Omental fat pad (tissue), 4 donors: ENCODE data around the gene MTHFSD. TPM values are rescaled to one million over a fixed set of nuclear protein-coding genes. Genes with fewer than 3 reads are reported as not detected.

ENCODE experiments used
- ATAC-seq: fragments of 150-250 bp; one replicate; pipeline ENCODE4 v1.9.1; 2016; ENCODE audit warnings: mild to moderate bottlenecking, moderate library complexity; ENCODE audit not compliant: low FRiP score
- DNase-seq: peaks from one replicate; pipeline ENCODE4 v3.0.0-alpha.2; 2019; ENCODE audit warnings: low spot score
- total RNA-seq, 4 donors: library from RNA; depleted of rRNA; stranded (reverse); fragments of >200 nt; gene quantifications; one replicate each; pipeline ENCODE4 v1.1.0, GENCODE V29; 2016
- TF ChIP-seq, protein P1 (sequence below), 3 donors: fragments of 450-650 bp; IDR thresholded peaks; one replicate each; pipeline ENCODE4 v1.5.1; 2016 to 2017; ENCODE audit warnings: antibody characterized with exemption in 3 of 3, mild to moderate bottlenecking in 3 of 3, moderate library complexity in 2 of 3

The MTHFSD gene
- total RNA-seq, 4 donors from 2014 or later: 6.4 to 20.2 (median 9.1) TPM

DNA sequence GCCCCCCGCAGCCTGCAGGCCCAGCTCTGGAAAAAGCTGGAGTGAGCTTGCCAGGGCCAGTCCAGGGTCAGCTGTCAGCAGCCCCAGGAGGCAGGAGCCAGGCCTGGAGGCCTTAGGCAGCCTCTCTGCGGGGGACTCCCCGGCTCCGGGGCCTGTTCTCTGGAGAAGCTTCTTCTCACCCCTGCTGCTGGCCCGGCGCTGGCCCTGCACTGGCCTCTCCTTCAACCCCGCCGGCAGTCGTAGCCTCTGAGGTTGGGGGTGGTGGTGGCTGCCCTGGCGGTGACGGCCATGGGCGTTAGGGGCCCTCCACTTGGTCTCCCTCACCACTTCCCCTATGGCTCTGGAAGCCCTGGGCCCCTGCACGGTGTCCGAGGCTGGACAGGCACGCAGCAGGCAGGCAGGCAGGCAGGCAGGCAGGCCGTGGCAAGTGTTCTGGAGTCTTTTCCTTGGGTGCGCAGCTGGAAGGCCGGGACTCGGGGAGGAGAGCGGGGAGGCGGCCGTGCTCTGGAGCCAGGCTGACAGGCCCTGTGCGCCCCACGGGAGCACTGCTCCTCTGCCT lies 42.7 kb downstream of the MTHFSD start:
- DNase-seq: no peak
- no peak for ATAC-seq
- TF ChIP-seq, protein P1, sequence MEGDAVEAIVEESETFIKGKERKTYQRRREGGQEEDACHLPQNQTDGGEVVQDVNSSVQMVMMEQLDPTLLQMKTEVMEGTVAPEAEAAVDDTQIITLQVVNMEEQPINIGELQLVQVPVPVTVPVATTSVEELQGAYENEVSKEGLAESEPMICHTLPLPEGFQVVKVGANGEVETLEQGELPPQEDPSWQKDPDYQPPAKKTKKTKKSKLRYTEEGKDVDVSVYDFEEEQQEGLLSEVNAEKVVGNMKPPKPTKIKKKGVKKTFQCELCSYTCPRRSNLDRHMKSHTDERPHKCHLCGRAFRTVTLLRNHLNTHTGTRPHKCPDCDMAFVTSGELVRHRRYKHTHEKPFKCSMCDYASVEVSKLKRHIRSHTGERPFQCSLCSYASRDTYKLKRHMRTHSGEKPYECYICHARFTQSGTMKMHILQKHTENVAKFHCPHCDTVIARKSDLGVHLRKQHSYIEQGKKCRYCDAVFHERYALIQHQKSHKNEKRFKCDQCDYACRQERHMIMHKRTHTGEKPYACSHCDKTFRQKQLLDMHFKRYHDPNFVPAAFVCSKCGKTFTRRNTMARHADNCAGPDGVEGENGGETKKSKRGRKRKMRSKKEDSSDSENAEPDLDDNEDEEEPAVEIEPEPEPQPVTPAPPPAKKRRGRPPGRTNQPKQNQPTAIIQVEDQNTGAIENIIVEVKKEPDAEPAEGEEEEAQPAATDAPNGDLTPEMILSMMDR (IDR thresholded peaks at IDR 0.05): no peak

DNA sequence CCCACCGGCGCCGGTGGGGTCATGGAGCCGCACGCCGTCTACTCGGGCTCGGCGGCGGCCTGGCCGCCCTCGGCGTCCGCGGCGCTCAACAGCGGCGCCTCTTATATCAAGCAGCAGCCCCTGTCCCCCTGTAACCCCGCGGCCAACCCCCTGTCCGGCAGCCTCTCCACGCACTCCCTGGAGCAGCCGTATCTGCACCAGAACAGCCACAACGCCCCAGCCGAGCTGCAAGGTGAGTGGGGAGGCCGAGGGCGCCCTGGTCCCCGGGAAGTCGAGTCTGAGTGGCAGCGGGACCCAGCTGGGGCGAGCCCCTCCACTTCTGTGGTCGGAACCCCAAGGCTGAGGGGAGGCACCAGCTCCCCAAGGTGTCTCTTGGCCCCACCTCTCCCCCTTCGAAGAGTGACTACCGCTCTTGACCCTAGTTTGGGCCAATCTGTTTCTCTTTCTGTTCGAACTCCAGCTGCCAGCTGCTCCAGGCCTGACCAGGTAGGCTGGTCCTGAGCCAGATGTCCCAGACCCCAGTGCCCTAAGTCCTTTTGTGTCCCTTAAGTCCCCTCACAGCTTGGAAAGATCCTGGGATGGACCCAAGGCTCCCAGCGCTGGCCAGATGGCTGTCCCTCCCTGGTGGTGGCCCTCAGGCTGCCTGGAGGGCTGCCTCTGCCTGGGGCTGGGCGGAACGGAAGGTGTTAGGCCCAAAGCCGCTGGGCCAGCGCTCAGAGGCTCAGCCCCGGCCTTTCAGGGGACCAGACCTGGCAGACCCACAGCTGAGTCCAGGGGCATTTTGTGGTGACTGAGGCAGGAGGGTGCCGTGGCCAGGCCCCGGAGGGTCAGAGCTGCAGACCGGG lies 43.5 kb downstream of the MTHFSD start:
- DNase-seq (no peak), ATAC-seq (no peak)
- TF ChIP-seq, protein P1 (IDR thresholded peaks at IDR 0.05): no peak

DNA sequence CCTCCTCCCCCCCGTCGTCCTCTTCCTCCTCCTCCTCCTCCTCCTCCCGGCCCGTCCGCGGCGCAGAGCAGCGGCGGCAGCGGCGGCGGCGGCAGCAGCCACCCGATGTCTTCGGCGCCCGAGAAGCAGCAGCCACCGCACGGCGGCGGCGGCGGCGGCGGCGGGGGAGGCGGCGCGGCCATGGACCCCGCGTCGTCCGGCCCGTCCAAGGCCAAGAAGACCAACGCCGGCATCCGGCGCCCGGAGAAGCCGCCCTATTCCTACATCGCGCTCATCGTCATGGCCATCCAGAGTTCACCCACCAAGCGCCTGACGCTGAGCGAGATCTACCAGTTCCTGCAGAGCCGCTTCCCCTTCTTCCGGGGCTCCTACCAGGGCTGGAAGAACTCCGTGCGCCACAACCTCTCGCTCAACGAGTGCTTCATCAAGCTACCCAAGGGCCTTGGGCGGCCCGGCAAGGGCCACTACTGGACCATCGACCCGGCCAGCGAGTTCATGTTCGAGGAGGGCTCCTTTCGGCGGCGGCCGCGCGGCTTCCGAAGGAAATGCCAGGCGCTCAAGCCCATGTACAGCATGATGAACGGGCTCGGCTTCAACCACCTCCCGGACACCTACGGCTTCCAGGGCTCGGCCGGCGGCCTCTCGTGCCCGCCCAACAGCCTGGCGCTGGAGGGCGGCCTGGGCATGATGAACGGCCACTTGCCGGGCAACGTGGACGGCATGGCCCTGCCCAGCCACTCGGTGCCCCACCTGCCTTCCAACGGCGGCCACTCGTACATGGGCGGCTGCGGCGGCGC lies 44.4 kb downstream of the MTHFSD start, which contains the start of gene FOXF1:
FOXF1 (plus strand) TSS at position 63 of the 797 bp plus-strand sequence; CDS start at position 106, 43 bp downstream.
- no peak for ATAC-seq
- TF ChIP-seq, protein P1 (IDR thresholded peaks at IDR 0.05): no peak
- DNase-seq: no peak

- peak; percentile 25 for ATAC-seq
- no peak for DNase-seq
- TF ChIP-seq, protein P1 (IDR thresholded peaks at IDR 0.05): no peak
These were observed 45.1 kb downstream of the MTHFSD start for GRCh38 chr16:86509759-86510464.

DNA sequence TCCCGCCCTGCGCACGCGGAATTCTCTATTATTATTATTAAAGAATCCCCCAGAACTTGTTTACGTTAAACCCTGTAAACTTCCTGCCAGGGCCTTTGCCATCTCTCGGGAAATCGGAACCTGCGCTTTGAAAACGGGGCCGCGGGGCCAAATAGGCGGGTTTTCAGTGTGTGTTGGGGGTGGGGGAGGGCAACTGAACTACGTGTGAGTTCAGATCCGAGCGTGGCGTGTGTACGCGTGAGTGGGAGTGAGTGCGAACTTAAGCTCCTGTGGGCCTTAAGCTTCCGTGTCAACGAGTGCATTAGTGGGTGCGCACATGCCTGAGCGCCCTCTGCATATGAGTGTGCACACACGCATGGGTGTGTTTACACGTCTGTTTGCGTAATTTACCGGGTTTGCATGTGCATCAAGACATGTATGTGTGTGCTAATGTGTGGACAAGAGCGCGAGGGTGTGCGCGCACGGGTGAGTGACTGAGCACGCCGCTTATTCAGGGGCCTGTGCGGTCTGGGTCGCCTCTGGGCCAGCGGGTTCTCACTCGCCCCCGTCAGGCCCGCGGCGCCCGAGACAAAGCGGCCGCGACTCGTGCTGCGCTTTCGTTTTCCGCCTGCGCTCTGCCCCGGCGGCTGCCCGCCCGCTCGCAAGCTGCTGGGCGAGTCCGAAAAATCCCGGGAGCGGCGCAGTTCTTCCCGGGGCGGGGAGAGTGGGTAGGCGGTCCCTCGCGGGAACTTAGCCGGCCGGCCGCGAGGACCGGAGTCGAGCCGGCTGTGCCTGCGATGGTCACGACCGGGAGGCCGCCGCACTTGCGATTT lies 45.9 kb downstream of the MTHFSD start:
- DNase-seq (no peak), ATAC-seq (peak; percentile 58)
- TF ChIP-seq, protein P1 (IDR thresholded peaks at IDR 0.05): no peak
